Activated CD4-positive, alpha-beta T cell treated with anti-CD3 and anti-CD28 coated beads, Interleukin-2, amount 50 U/mL, for 16 hours (primary cell): Measurements from ENCODE around the gene PDLIM5.
"Not testable (repeated sequence)": the region's sequence is repeated elsewhere in the genome, so short reads cannot be mapped to it uniquely, and the experiment has no call there.

ENCODE experiments used
- DNase-seq: peaks from one replicate; pipeline ENCODE4 v3.0.0-alpha.2; 2020

Gene PDLIM5

GRCh38 chr4:94533405-94534223 is 81.9 kb downstream of the PDLIM5 start:
- no peak for DNase-seq

GRCh38 chr4:94534401-94535312 is 82.9 kb downstream of the PDLIM5 start:
- no peak for DNase-seq

- no peak for DNase-seq
Measured at GRCh38 chr4:94536049-94536448, 84.3 kb downstream of the PDLIM5 start.

- DNase-seq: no peak
Measured at GRCh38 chr4:94536649-94537469, 85.1 kb downstream of the PDLIM5 start.

GRCh38 chr4:94537921-94538628 is 86.3 kb downstream of the PDLIM5 start:
- DNase-seq: no peak

GRCh38 chr4:94540476-94540875 is 88.7 kb downstream of the PDLIM5 start:
- DNase-seq: no peak

- no peak for DNase-seq
Measured at GRCh38 chr4:94544811-94545210, 93.1 kb downstream of the PDLIM5 start.

- DNase-seq: no peak
Measured at GRCh38 chr4:94545296-94545695, 93.6 kb downstream of the PDLIM5 start.

- no peak for DNase-seq
Measured at GRCh38 chr4:94546949-94547348, 95.2 kb downstream of the PDLIM5 start.

GRCh38 chr4:94548571-94548970 is 96.8 kb downstream of the PDLIM5 start:
- no peak for DNase-seq

- no peak for DNase-seq
Measured at GRCh38 chr4:94550352-94550751, 98.6 kb downstream of the PDLIM5 start.

GRCh38 chr4:94550851-94551250 is 99.1 kb downstream of the PDLIM5 start:
- DNase-seq: no peak

GRCh38 chr4:94551643-94552564 is 100.2 kb downstream of the PDLIM5 start:
- no peak for DNase-seq

GRCh38 chr4:94556047-94556446 is 104.3 kb downstream of the PDLIM5 start:
- DNase-seq: not testable (repeated sequence)

GRCh38 chr4:94557632-94558031 is 105.9 kb downstream of the PDLIM5 start:
- not testable (repeated sequence) for DNase-seq

GRCh38 chr4:94558392-94558904 is 106.7 kb downstream of the PDLIM5 start:
- no peak for DNase-seq

GRCh38 chr4:94559351-94559806 is 107.6 kb downstream of the PDLIM5 start:
- DNase-seq: no peak

- DNase-seq: no peak
Measured at GRCh38 chr4:94561249-94562024, 109.7 kb downstream of the PDLIM5 start.

GRCh38 chr4:94562285-94562684 is 110.5 kb downstream of the PDLIM5 start:
- no peak for DNase-seq

GRCh38 chr4:94564252-94564651 is 112.5 kb downstream of the PDLIM5 start:
- DNase-seq: no peak
